ENCODE data around the gene CLRN1. TPM values are rescaled to one million over a fixed set of nuclear protein-coding genes. Genes with fewer than 3 reads are reported as not detected.

CLRN1 gene
- not detected in 2 replicates for total RNA-seq

GRCh38 chr3:150972366-150973071 is at the start of gene CLRN1:
TSS of gene CLRN1 (minus strand) at chr3:150972727. CDS start at chr3:150972708, 19 bp downstream.

GRCh38 chr3:150905339-150905738 is 67.2 kb downstream of the CLRN1 start, which contains the start of gene MINDY4B:
TSS of gene MINDY4B (minus strand) at chr3:150905439. CDS start at chr3:150905439, 0 bp downstream.

Other genes starting within 250 kb of the CLRN1 start
- 9.0 and 9.9 TPM in 2 replicates for gene SIAH2, start 209.6 kb downstream of the CLRN1 start, total RNA-seq
- not detected in 2 replicates for gene MINDY4B, start 67.3 kb downstream of the CLRN1 start, total RNA-seq
- gene MED12L, start 112.9 kb upstream of the CLRN1 start, total RNA-seq = under 0.01 and 0.17 TPM in 2 replicates
- gene GPR171, start 230.5 kb upstream of the CLRN1 start, total RNA-seq = not detected in 2 replicates

Data from dermis lymphatic vessel endothelial cell (primary cell).